DND-41 (cell line): Measurements from ENCODE around the gene LTBP2.

Experiments used
- ATAC-seq: fragments of 200-7000 bp; cut with Tn5 transposase; 3 replicates; pipeline ENCODE4 v1.9.1; 2021; ENCODE audit warnings: low read depth; ENCODE audit not compliant: insufficient read depth
- DNase-seq: peaks from one replicate; pipeline ENCODE4 v3.0.0-alpha.2; 2020
- H2AFZ ChIP-seq: 2 replicates; pipeline ENCODE4 v1.6.0; 2012; ENCODE audit warnings: low read depth, low read length
- H3K27ac ChIP-seq: 2 replicates; pipeline ENCODE4 v1.5.1; 2012; ENCODE audit warnings: low read length, inconsistent platforms
- H3K27me3 ChIP-seq: fragments of 200-600 bp; sonication (generic); 2 replicates; pipeline ENCODE4 v1.6.0; 2012; ENCODE audit warnings: low read length, mild to moderate bottlenecking, inconsistent platforms; ENCODE audit not compliant: insufficient read depth, poor library complexity
- H3K36me3 ChIP-seq: 2 replicates; pipeline ENCODE4 v1.5.1; 2012; ENCODE audit warnings: low read length, inconsistent platforms; ENCODE audit not compliant: insufficient read depth
- H3K4me1 ChIP-seq: 2 replicates; pipeline ENCODE4 v1.5.1; 2012; ENCODE audit warnings: mild to moderate bottlenecking, low read length; ENCODE audit not compliant: insufficient read depth
- H3K4me2 ChIP-seq: 2 replicates; pipeline ENCODE4 v1.6.0; 2012; ENCODE audit warnings: mild to moderate bottlenecking, moderate library complexity, low read length, inconsistent platforms; ENCODE audit not compliant: insufficient read depth
- H3K4me3 ChIP-seq, 2 experiments: fragments of 200-600 bp in 1 of 2; shearing (Covaris generic) in 1 of 2; 2 replicates each; pipeline ENCODE4 v1.5.1; 2012 to 2016; ENCODE audit warnings: inconsistent platforms in 2 of 2, low read length in 2 of 2, mild to moderate bottlenecking in 2 of 2, low read depth in 1 of 2, moderate library complexity in 1 of 2
- H3K79me2 ChIP-seq: 2 replicates; pipeline ENCODE4 v1.6.0; 2012; ENCODE audit warnings: low read length, inconsistent platforms; ENCODE audit not compliant: insufficient read depth
- H3K9ac ChIP-seq: 2 replicates; pipeline ENCODE4 v1.6.0; 2012; ENCODE audit warnings: low read depth, mild to moderate bottlenecking, inconsistent platforms, low read length, moderate library complexity
- H3K9me3 ChIP-seq: 2 replicates; pipeline ENCODE4 v1.5.1; 2012; ENCODE audit warnings: low read length, moderate library complexity, mild to moderate bottlenecking, inconsistent platforms; ENCODE audit not compliant: insufficient read depth, severe bottlenecking
- H4K20me1 ChIP-seq: 2 replicates; pipeline ENCODE4 v1.6.0; 2012; ENCODE audit warnings: low read length; ENCODE audit not compliant: insufficient read depth
- CTCF ChIP-seq: IDR thresholded peaks from 2 replicates; pipeline ENCODE4 v1.5.1; 2012; ENCODE audit warnings: borderline replicate concordance, low read length, moderate library complexity, mild to moderate bottlenecking; ENCODE audit not compliant: poor library complexity, severe bottlenecking; ENCODE audit errors: extremely low read depth
- EZH2 ChIP-seq: IDR thresholded peaks from 3 replicates; pipeline ENCODE4 v1.6.1; 2012; ENCODE audit warnings: borderline replicate concordance, low read depth, mild to moderate bottlenecking, moderate library complexity, low read length, inconsistent platforms; ENCODE audit not compliant: severe bottlenecking

Gene LTBP2

GRCh38 chr14:74596741-74597450 is 15.1 kb downstream of the LTBP2 start:
- no peaks in the 10 kb centered on the region for H3K4me1 ChIP-seq
- ATAC-seq (no peak), DNase-seq (no peak)
- TF ChIP-seq EZH2 (no peak), CTCF (no peak)
- H3K27me3 ChIP-seq, result peaks cover 6% of the 10 kb centered on the region
- H3K79me2 ChIP-seq, result no peaks in the 10 kb centered on the region
- H3K36me3 ChIP-seq, result no peaks in the 10 kb centered on the region
- no peaks in the 10 kb centered on the region for H4K20me1 ChIP-seq
- H3K27ac ChIP-seq, result no peak overlapping the region
- H3K4me3 ChIP-seq, result no peak overlapping the region
- H2AFZ ChIP-seq, result no peak overlapping the region
- no peak overlapping the region for H3K4me2 ChIP-seq
- H3K9me3 ChIP-seq, result no peaks in the 10 kb centered on the region
- H3K9ac ChIP-seq, result no peak overlapping the region

DNA sequence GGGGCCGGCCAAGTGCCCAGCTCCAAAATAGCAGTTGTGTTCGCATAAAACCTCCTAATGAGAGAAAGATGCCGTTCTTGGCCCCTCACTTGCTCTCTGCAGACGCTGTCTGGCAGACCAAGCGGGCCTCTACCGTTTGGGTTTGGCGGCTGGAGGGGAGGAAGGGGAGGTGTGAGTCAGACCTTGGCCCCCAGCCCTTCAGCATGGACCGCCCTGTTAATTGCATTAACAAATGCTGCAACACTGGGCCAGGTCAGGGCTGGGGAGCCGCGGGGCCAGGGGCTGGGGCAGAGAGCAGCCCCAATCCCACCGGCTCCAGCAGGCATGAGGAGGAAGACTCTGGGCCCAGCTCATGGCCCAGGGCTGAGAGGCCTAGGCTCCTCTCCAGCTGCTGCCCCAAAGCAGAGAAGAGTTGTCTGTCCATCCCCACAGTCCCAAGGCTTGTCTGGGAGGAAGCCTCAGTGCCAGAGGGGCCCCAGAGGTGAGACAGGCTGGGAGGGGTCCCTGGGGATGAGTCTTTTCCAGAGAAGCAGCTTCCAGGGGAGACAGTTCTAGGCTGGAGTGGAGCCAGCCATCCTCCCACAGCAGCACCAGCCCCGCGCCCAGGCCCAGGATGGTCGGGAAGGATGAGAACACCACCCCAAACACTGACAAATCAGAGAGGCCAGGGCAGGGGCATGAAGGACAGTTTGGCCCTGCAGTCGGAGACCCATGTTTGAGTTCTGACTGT is 16.9 kb downstream of the LTBP2 start:
- no peaks in the 10 kb centered on the region for H3K36me3 ChIP-seq
- no peak overlapping the region for H3K9ac ChIP-seq
- no peaks in the 10 kb centered on the region for H4K20me1 ChIP-seq
- no peaks in the 10 kb centered on the region for H3K4me1 ChIP-seq
- H3K79me2 ChIP-seq, result no peaks in the 10 kb centered on the region
- H3K27me3 ChIP-seq, result peaks cover 6% of the 10 kb centered on the region
- ATAC-seq, result no peak
- no peak overlapping the region for H3K4me2 ChIP-seq
- TF ChIP-seq EZH2, result no peak
- no peak for TF ChIP-seq CTCF
- no peak for DNase-seq
- H3K27ac ChIP-seq, result no peak overlapping the region
- H3K9me3 ChIP-seq, result no peaks in the 10 kb centered on the region
- H2AFZ ChIP-seq, result no peak overlapping the region
- H3K4me3 ChIP-seq, result no peak overlapping the region

DNA sequence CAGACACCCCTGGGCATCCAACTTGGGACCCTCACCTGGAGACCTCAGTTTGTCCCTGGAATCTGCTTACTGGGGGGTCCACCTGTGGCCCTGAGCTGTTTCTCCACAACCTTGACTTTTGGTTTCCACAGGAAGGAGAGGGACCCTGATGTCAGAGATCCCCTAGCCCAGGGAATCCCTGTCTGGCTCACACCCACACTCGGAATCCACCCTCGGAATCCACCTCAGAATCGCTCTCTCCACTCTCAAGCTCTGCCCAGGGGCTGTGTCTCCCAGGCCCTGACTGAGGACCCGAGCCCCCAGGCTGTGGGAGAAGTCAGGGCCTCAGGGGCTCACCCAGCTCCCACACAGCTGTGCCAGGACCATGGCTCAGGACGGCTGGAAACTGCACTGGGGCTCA is 17.4 kb downstream of the LTBP2 start:
- Histone ChIP-seq H3K79me2 (no peaks in the 10 kb centered on the region), H3K4me1 (no peaks in the 10 kb centered on the region), H3K27ac (no peak overlapping the region), H3K4me3 (no peak overlapping the region), H3K4me2 (no peak overlapping the region), H4K20me1 (no peaks in the 10 kb centered on the region), H2AFZ (no peak overlapping the region), H3K36me3 (no peaks in the 10 kb centered on the region), H3K9me3 (no peaks in the 10 kb centered on the region), H3K27me3 (peaks cover 6% of the 10 kb centered on the region), H3K9ac (no peak overlapping the region)
- DNase-seq (no peak), ATAC-seq (no peak)
- no peak for TF ChIP-seq CTCF
- no peak for TF ChIP-seq EZH2
